Measurements from ENCODE around the gene TTYH2.

Gene TTYH2

DNA sequence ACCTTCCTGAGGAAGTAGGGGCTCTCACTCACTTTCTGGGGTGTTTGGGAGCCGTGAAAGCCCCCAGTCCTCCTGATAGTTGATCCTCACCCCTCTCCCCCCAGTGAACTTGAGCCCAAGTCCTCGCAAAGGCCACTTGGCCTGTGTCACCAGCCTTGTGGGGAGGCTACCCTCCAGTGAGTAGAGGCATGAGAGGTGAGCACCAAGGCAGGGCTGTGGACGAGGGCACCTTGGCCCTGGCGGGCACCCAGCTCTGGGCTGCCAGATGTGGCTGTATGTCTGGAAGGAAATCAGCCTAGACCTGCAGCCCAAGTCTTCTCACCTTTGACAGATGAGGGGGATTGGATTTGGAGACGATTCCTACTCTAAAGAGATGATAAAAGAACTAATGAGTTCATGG is 3.1 kb downstream of the TTYH2 start:
- no peak for DNase-seq (ENCODE audit: low spot score)

DNA sequence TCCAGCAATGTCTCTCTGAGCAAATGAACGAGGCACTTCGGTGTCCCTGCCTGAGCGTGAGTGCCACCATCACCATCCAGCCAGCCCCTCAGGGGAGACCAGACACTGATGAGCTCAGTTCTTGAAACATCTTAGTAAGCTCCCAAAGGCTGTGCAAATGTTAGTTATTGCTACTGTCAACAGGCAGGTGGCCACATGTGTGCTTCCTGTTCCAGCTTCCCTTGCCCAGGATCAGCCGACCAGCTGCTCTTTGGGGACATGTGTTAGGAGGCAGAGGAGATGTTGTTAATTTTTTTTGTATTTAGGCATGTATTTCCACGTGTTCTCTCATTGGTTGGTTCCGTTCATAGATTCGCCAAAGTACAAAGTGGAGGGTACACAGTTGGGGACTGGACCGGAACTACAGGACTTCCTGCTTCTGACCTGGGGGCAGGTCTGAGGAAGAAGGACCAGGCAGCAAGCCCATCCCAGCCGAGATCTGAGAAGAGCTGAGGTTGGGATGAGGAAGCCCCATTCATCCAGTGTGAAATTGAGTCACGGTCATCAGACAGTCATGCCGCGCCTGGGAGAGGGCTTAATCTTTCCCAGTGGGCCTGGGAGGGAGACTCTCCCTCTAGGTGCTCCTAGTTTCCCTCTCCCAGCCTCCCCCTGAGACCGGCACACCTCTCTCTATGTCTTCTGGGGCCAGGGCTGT is 3.8 kb downstream of the TTYH2 start:
- DNase-seq (ENCODE audit: low spot score), result no peak

DNA sequence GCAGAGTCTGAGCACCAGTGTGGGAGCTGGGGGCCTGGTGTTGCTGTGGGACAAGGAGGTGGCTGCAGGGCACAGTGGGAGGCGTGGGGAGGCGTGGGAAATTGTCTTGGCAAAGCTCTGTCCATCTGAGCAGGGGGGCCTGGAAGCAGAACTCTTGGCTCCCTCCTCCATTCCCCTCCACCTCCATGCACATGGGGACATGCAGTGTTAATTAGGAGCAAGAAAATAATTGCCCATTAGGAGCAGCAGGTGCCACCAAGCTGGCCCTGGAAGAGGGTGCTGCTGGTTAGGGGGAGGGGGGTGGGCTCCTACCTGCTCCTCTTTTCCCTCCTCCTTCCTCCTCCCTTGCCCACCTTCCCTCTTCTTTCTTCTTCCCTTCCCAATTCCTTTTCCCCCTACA is 4.5 kb downstream of the TTYH2 start:
- no peak for DNase-seq (ENCODE audit: low spot score)

DNA sequence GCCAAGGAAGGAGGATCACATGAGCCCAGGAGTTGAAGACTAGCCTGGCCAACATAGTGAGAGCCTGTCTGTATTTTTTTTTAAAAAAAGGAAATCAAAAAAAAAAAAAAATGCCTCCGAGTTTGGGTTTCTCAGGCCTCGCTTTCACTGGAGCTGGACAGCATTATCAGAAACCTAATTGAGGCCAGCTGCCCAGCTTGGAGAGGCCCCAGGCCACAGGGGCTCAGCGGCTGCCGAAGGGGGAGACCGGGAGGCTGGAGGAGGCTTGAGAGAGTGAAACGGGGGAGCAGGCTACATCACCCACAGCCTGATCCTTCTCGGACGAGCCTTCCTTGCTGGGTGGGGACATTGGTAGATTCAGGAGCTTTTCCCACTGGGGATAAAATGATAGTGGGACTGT is 5.1 kb downstream of the TTYH2 start:
- DNase-seq (ENCODE audit: low spot score), result no peak

DNA sequence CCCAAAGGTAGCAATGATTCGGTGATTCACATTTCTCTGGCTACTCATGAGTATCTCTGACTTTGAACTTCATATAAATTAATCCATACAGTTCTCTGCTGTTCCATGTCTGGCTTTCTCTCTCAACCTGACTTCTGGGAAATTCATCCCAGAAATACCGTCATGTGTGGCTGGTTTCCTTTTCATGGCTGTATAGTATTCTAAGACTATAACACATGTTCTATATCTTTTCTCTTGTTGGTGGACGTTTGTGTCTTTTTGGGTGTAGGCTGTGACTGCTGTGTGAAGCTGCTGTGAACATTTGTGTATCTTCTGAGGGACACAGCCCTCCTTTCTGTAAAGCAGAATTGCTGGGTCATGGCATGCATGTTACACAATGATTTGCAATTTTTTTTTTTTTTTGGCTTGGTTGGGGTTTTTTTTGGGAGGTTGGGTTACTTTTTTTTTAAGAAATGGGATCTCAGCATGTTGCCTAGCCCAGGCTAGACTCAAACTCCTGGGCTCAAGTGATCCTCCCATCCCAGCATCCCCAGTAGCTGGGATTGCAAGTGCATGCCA is 6.3 kb downstream of the TTYH2 start:
- no peak for DNase-seq (ENCODE audit: low spot score)

DNA sequence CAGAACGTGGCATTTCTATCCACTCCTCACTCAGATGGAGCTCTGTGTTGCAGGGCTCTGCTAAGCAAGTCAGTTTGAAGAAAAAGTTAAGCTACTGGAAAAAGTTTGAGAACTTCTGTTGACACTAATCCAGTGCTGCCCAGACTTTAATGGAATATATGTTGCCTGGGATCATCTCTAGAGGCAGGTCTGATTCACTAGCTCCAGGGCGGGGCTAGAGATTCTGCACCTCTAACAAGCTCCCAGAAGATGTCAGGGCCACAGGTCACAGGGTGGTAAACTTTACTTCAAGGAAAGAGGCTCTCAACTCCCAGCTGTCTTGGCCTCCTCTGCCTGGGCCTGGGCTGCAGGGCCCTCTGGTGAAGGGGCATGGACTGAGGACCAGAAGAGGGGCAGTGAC is 6.8 kb downstream of the TTYH2 start:
- no peak for DNase-seq (ENCODE audit: low spot score)

DNA sequence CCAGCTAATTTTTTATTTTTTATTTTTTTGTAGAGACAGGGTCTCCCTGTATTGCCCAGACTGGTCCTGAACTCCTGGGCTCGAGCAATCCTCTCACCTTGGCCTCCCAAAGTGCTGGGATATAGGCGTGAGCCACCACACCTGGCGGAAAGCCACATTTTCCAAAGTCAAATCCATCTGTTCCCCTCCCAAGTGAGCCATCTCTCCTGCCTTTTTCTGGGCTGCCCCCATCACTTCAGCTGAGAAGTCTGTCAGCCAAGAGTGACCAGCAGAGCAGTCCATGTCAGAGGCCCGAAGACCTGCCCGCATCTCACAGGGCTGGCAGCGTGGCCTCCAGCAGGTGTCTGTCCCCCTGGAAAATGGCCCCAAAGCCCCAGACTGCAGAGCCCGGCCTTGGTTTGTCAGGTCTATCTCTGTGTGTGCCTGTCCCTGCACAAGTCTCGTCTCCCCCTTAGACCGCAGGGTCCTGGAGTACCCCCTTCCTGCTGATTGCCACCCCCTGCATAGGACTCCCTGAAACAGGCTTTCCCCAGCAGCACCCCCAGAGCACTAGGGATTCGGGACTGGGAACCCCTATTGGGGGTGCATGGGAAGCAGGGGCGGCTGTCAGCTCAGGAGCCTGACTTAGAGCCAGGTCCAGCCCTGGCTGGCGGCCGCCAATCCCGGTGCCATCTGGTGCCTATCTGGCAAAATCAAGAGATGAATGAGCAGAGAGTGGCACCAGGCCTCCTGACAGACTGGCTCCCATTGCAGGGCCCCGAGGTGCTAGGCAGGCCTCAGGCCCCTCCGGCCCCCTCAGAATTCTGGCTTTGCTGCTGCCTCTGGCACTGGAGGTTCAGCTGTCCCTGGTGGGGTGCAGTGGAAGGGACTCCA is 7.8 kb downstream of the TTYH2 start:
- DNase-seq (ENCODE audit: low spot score), result no peak

DNA sequence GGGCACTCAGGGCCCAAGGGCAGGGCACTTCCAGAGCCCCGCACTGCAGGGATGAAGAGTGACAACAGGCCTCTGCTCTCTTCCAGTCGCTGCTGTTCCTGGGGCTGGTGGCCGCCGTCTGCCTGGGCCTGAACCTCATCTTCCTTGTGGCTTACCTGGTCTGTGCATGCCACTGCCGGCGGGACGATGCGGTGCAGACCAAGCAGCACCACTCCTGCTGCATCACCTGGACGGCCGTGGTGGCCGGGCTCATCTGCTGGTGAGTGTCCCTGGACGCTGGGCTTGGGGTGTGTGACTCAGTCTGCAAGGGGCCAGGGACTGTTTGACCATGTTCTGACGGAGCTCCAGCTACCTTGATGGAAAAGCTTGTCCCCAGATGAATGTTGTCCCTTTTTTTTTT is 9.0 kb downstream of the TTYH2 start:
- no peak for DNase-seq (ENCODE audit: low spot score)

DNA sequence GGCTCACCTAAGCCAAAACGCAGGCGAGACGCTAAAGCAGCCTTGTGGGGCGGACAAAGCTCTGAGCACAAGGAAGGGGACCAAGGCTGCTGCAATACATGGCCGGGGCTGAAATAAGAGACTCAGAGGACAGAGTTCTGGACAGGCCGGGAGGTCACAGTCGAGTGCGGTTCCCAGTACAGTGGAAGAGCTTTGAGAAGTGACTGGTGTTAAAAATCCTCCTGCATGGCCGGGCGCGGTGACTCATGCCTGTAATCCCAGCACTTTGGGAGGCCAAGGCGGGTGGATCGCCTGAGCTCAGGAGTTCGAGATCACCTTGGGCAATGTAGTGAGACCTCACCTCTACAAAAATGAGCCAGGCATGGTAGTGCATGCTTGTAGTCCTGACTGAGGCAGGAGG is 10.5 kb downstream of the TTYH2 start:
- no peak for DNase-seq (ENCODE audit: low spot score)

DNA sequence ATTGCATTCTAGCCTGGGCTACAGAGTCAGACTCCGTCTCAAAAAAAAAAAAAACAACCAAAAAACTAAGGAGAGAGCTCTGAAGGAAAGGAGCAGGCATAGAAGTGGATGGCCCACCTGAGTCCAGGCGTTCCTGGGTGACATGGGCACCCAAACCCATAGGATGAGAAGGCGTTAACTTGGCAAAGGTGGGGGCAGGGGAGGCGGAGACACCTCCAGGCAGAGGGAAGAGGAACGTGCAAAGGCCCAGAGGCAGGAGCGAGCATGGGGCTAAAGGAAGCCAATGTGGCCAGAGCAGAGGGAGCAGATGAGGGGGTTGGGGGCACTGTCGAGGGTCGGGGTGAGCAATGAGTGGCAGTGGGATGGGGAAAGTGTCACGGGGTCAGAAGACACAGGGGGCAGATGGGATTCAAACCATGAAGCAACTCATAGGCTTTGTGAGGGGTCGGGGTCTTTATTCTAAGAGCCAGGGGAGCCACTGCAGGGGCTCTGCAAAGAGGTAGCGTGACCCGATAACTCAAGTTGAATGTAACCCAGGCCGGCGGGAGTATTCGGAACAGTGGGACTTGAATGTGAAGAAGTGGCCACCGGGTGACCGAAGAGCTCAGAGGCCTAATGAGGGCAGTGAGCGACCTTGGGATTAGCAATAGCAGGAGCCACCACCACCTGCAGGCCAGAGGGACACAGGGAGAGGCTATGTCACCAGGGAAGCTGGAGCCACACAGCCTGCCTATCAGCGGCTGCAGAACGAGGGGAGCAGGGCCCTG is 11.8 kb downstream of the TTYH2 start:
- DNase-seq (ENCODE audit: low spot score), result no peak

DNA sequence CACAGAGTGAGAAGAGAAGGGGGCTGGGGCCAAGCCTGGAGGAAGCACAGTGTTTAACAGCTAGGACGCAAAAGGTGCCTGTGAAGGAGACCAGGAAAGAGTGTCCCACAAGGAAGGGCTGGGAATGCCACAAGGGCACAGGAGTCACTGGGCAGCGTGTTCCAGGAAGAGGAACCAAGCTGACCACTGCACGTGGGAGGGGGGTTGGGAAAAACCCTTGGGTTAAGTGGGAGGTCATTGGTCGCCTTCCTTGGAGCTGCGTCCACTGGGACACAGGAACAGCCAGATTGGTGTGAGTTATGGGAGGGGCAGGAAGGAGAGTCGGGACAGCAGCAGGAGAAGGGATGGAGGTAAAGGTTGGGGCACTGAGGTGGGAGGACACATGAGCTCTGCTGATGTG is 12.9 kb downstream of the TTYH2 start:
- no peak for DNase-seq (ENCODE audit: low spot score)

DNA sequence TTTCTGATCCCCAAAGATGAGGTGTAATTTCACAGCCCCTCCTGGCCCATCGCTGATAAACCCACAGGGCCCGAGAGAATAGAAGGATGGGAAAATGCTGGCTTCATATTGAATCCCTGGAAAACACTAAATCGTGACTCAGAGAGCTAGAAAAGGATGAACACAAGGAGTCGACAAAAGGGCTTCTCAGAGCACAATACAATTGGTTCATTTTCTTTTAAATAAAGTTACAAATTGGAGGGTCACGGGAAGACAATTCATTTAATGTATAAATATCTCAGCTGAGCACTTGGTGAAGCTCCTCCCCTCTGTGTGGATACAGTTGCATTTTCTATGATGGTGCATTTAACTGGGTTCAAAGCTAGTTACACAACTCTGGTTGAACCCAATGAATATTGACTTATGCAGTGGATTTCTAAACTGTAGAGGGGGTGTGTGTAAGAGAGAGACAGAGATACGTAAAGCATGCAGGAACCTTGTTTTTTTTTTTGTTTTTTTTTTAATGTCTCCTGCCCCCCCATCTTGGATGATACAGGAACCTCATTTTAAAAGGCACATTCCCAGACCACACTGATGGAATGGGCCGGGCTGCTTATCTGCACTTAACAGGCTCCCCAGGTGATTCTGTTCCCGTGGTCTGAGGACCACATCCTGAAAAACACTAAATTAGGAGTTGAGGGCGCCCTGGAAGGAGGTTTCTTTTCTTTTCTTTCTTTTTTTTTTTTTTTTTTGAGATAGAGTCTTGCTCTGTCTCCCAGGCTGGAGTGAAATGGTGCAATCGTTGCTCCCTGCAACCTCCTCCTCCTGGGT is 14.1 kb downstream of the TTYH2 start:
- no peak for DNase-seq (ENCODE audit: low spot score)

DNA sequence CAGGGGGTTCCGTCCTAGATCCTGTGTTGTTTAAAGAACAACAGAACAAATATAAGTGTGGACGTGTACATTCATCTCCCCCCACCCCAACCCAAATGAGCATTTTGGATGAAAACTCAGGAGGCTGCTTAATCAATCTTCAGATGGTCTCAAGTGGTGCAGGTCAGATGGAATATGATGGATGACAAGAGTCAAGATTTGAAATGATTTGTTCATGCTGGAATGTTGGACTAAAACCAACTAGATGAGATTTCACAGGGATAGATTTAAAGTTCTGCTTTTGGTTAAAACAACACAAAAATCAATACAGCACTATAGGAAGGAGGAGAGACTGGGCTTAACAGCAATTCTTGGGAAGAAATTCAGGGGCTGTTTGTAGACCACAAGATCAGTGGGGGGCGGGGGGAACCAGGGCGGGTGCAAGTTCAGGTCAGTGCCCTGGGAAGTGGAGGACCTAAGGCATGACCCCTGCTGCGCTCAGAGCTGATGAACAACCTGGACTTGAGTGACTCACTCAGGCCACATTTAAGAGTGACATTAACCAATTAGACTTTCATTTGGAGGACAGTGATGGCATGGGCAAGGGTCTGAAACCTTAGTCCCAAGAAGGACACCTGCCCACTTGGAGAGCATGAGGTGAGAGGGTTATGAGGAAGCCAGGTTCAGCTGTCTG is 15.1 kb downstream of the TTYH2 start:
- DNase-seq (ENCODE audit: low spot score), result no peak

DNA sequence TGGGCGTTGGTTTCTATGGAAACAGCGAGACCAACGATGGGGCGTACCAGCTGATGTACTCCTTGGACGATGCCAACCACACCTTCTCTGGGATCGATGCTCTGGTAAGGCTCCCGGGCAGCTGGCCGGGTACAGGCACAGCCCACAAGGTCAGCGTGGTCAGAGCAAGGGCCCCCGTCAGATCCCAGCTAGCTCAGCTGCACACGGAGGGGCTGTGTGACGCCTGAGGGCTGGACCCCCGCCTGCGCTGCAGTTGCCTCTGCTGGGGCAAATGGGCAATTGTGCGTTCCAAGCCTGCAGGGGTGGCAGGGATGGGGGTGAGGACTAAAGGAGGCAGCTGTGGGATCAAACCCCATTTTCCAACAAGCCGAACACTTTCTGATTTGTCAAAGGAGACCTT is 17.5 kb downstream of the TTYH2 start:
- no peak for DNase-seq (ENCODE audit: low spot score)

DNA sequence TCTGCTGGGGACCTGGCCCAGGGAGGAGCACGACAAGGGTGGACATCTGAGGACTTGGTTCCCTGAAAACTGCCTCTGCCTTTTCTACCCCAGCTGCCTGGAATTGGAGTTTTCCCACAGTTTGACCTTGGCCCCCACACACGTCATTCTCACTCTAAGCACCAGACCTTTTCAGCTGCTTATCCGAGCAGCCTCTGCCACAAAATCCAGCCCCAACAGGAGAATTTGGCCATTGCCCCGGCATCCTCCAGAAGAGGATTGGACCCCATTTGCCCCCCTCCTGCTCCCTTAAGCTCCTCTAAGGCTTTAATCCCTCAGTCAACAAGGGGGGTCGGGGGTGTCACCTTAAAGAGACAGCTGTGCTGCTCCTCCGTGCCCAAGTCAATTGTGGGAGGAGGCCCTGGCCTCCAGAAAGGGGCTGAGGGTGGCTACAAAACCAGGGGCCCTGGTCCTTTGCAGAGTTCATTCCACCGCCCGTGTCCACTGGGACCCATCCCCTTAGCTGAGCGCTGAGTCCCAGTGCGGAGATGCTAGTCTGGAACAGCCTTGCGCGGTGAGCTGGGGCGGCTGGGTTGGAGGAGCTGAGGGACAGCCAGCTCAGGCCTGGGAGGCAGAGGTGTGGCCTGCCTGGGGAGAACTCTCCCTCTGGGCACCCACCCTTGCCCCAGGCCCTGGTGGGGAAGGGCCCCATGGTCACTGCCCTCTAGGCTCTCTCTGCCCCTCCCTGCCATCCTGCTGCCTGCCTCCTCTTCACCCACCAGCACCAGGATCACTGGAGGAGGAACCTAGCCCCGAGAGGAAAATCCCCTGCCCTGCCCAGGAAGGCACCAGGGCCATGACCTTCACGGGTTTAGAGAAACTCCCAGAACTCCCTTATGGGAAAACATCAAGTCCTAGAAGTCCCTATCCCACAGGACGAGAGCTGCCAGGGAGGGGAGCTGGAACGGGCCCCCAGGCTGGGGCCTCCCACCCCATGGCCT is 18.8 kb downstream of the TTYH2 start:
- no peak for DNase-seq (ENCODE audit: low spot score)

DNA sequence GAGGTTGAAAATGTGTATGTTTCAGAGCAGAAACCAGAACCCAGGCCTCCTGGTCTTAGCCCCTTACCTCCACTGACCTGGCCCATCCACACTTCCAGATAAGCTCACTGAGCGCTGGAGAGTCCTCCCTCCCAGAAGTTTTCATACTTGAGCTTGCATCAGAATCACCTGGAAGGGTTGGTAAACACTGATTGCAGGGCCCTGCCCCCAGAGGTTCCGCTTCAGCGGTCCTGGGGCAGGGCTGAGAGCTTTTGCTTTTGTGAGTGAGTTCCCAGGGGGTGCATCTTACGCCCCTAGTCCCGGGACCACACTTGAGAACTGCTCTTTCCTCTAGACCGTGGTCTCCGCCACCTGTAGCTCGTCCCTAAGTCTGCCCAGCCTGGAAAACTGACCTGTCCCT is 20.6 kb downstream of the TTYH2 start:
- DNase-seq (ENCODE audit: low spot score), result no peak

DNA sequence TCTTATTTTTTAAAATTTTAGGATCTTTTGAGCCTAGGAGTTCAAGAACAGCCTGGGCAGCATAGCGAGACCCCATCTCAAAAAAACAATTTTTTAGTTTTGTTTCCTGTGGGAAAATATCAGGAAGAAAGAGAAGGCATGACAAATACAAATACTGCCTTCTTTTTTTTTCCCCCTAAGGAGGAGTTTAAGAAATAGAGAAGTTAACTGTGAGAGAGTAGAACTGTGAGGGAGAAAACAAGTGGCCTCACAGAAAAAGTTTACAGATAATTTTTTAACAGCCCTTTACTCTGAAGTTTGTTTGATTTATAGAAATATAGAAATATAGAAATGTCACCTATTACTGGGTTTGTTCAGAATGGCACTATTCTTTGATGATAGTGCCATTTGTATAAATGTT is 21.1 kb downstream of the TTYH2 start:
- no peak for DNase-seq (ENCODE audit: low spot score)

DNA sequence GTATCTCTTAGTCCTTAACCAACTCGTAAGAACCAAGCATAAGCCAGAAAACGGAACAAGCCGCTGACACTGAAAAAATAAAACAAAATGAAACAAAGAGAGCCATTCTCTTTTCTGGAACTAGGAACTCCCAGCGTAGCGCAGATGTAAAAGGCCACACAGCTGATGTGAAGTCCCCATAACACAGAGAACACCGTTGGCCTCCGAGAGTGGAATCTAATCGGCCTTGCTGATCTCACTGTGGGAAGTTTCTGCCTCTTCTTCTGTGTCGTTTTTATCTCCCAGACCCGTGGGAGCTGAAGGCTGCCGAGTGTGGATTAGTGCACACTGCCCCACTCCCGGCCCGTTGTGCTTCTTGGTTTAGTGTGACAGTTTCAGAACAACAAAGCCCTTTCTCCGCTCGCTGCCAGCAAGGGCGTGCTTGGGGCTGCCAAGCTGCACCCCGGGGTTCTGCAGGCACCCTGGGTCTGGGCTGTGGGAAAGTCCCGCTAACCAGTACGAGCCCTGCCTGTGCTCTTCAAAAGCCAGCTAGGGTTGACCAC is 21.7 kb downstream of the TTYH2 start:
- DNase-seq (ENCODE audit: low spot score), result no peak

DNA sequence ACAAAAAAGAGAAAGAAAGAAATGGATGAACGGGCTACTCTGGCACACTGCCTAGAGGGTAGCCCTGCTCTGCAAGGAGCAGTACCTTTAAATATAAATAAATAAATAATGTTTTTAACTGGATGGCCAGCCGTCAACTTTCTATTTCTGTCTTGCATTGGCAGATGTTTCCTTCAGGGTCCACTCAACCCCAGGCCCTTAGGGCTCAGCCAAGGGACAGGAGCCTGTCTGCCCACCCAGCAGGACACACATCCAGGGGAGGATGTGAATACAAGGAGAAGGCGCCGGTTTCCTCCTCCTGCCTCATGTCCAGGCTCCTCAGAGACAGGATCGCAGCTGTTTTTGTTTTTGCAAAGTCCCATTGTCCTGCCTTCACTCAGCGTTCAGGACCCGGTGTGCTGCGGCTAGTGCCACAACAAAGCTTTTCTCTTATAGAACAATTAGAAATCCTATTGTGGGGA is 22.6 kb downstream of the TTYH2 start:
- DNase-seq (ENCODE audit: low spot score), result no peak

DNA sequence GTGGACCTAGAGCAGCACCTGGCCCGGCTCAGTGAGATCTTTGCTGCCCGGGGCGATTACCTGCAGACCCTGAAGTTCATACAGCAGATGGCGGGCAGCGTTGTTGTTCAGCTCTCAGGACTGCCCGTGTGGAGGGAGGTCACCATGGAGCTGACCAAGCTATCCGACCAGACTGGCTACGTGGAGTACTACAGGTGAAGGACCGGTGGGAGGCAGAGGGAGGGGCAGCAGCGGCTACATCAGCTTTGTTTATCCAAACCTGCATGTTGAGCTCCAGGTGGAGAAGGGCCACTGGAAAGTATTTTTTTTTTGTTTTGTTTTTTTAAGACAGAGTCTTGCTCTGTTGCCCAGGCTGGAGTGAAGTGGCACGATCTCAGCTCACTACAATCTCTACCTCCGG is 23.9 kb downstream of the TTYH2 start:
- DNase-seq (ENCODE audit: low spot score), result no peak
